Activated CD4-positive, alpha-beta T cell treated with anti-CD3 and anti-CD28 coated beads for 36 hours (primary cell): ENCODE results near the gene CCDC71L. TPM values are rescaled to one million over a fixed set of nuclear protein-coding genes. Genes with fewer than 3 reads are reported as not detected.
A peak's percentile ranks its signal among the peaks of the same experiment; 100 is the strongest.

Experiments
- ATAC-seq: fragments of 200-7000 bp; cut with Tn5 transposase; one replicate; pipeline ENCODE4 v1.10.0; 2021; ENCODE audit warnings: mild to moderate bottlenecking, moderate library complexity
- CTCF ChIA-PET: fragments of 350-600 bp; sonication (Branson Sonifier 250); formaldehyde crosslinking; loops from one replicate; lab custom pipeline; 2021; ENCODE audit warnings: antibody characterized with exemption; lab: Charles Lee
- POLR2A ChIA-PET: fragments of 350-600 bp; sonication (Branson Sonifier 250); formaldehyde crosslinking; loops from one replicate; lab custom pipeline; 2021; ENCODE audit warnings: antibody characterized with exemption, inconsistent platforms; lab: Charles Lee
- DNase-seq: peaks from one replicate; pipeline ENCODE4 v3.0.0-alpha.2; 2020
- H3K27ac Mint-ChIP-seq: one replicate; pipeline ENCODE4 v1.8.0; 2021; ENCODE audit warnings: mixed read lengths
- H3K27me3 Mint-ChIP-seq: one replicate; pipeline ENCODE4 v1.8.0; 2021; ENCODE audit warnings: mixed read lengths
- H3K36me3 Mint-ChIP-seq: one replicate; pipeline ENCODE4 v1.8.0; 2021; ENCODE audit warnings: low read depth, mixed read lengths
- H3K4me1 Mint-ChIP-seq: one replicate; pipeline ENCODE4 v1.8.0; 2021; ENCODE audit warnings: mixed read lengths
- H3K4me3 Mint-ChIP-seq: one replicate; pipeline ENCODE4 v1.8.0; 2021; ENCODE audit warnings: mild to moderate bottlenecking, moderate library complexity, mixed read lengths
- H3K9me3 Mint-ChIP-seq: one replicate; pipeline ENCODE4 v1.8.0; 2021; ENCODE audit warnings: low read depth, mixed read lengths
- intact Hi-C, 2 experiments: fragments of 100-400 bp; cut with DNase I in 1 of 2; cut with micrococcal nuclease in 1 of 2; formaldehyde crosslinking; loops; one replicate each; pipeline versions ENCODE4 v1.14.2 to v1.15.1; 2022 to 2024; cut with DNase I, micrococcal nuclease
- total RNA-seq, 2 experiments: library from RNA; stranded (reverse); gene quantifications; one replicate each; pipeline ENCODE4 v1.2.3, GENCODE V29; 2021

Gene CCDC71L
- total RNA-seq, 2 experiments from 2014 or later: 16.0 to 18.6 TPM

GRCh38 chr7:106658316-106659165, 2.4 kb downstream of the CCDC71L start:
- H3K4me3 Mint-ChIP-seq: peak overlapping the region; percentile 86
- peaks cover 31% of the 10 kb centered on the region for H3K4me1 Mint-ChIP-seq
- CTCF ChIA-PET: interaction anchor here (0.5 to 5.3 kb wide), 25 partner anchors 12 to 544 kb away, joined by 3 to 92 read pairs (median 4); no protein-coding TSS in a partner anchor
- peak overlapping the region; percentile 13 for H3K27ac Mint-ChIP-seq
- POLR2A ChIA-PET: interaction anchor here (1.1 kb wide), 1 partner anchor 313 kb away, joined by 3 read pairs; no protein-coding TSS in a partner anchor
- intact Hi-C loops: loop anchor here (1.0 to 5.0 kb wide), 2 partner anchors 176 to 195 kb away; no protein-coding TSS in a partner anchor
- ATAC-seq: no peak
- H3K9me3 Mint-ChIP-seq: no peaks in the 10 kb centered on the region
- H3K27me3 Mint-ChIP-seq: no peaks in the 10 kb centered on the region
- peaks cover 5% of the 10 kb centered on the region for H3K36me3 Mint-ChIP-seq
- DNase-seq: no peak

- intact Hi-C loops: loop anchor here in 1 of 2 experiments (5.0 kb wide), 1 partner anchor 175 kb away; no protein-coding TSS in a partner anchor
- Mint-ChIP-seq H3K27ac (peak overlapping the region; percentile 37), H3K27me3 (peaks cover 2% of the 10 kb centered on the region), H3K9me3 (no peaks in the 10 kb centered on the region), H3K36me3 (peaks cover 5% of the 10 kb centered on the region), H3K4me1 (peaks cover 31% of the 10 kb centered on the region), H3K4me3 (peak overlapping the region; percentile 23)
- ChIA-PET CTCF (interaction anchor here (0.9 to 5.3 kb wide), 11 partner anchors 13 to 482 kb away, joined by 3 to 92 read pairs (median 6); no protein-coding TSS in a partner anchor), POLR2A (no interaction called here)
- no peak for ATAC-seq
- no peak for DNase-seq
Measured at GRCh38 chr7:106657085-106657991, 3.6 kb downstream of the CCDC71L start.

GRCh38 chr7:106655703-106656498, 5.1 kb downstream of the CCDC71L start:
- Mint-ChIP-seq H3K36me3 (peaks cover 2% of the 10 kb centered on the region), H3K9me3 (no peaks in the 10 kb centered on the region), H3K4me1 (peaks cover 24% of the 10 kb centered on the region), H3K27ac (no peak overlapping the region), H3K4me3 (no peak overlapping the region), H3K27me3 (peaks cover 4% of the 10 kb centered on the region)
- DNase-seq (no peak), ATAC-seq (no peak)
- POLR2A ChIA-PET: no interaction called here
- CTCF ChIA-PET: interaction anchor here (1.1 to 2.9 kb wide), 6 partner anchors 8 to 479 kb away, joined by 3 to 21 read pairs (median 5); no protein-coding TSS in a partner anchor
- intact Hi-C loops: loop anchor here in 1 of 2 experiments (5.0 kb wide), 1 partner anchor 174 kb away; no protein-coding TSS in a partner anchor

- peaks cover 14% of the 10 kb centered on the region for H3K4me1 Mint-ChIP-seq
- CTCF ChIA-PET: interaction anchor here (2.9 kb wide), 1 partner anchor 82 kb away, joined by 21 read pairs; no protein-coding TSS in a partner anchor
- H3K27ac Mint-ChIP-seq: no peak overlapping the region
- intact Hi-C loops: no loop called here
- no peaks in the 10 kb centered on the region for H3K36me3 Mint-ChIP-seq
- no peak overlapping the region for H3K4me3 Mint-ChIP-seq
- H3K9me3 Mint-ChIP-seq: no peaks in the 10 kb centered on the region
- peaks cover 5% of the 10 kb centered on the region for H3K27me3 Mint-ChIP-seq
- ATAC-seq (no peak), DNase-seq (no peak)
- POLR2A ChIA-PET: no interaction called here
Measured at GRCh38 chr7:106653488-106653887, 7.5 kb downstream of the CCDC71L start.

- DNase-seq: no peak
- no peaks in the 10 kb centered on the region for H3K9me3 Mint-ChIP-seq
- peaks cover 9% of the 10 kb centered on the region for H3K4me1 Mint-ChIP-seq
- ATAC-seq: no peak
- POLR2A ChIA-PET: no interaction called here
- no peaks in the 10 kb centered on the region for H3K36me3 Mint-ChIP-seq
- intact Hi-C loops: no loop called here
- CTCF ChIA-PET: interaction anchor here (1.2 kb wide), 1 partner anchor 10 kb away, joined by 3 read pairs; no protein-coding TSS in a partner anchor
- peaks cover 5% of the 10 kb centered on the region for H3K27me3 Mint-ChIP-seq
- no peak overlapping the region for H3K4me3 Mint-ChIP-seq
- no peak overlapping the region for H3K27ac Mint-ChIP-seq
Measured at GRCh38 chr7:106652909-106653308, 8.0 kb downstream of the CCDC71L start.

- Mint-ChIP-seq H3K9me3 (no peaks in the 10 kb centered on the region), H3K4me1 (peaks cover 2% of the 10 kb centered on the region), H3K27ac (no peak overlapping the region), H3K36me3 (no peaks in the 10 kb centered on the region), H3K4me3 (no peak overlapping the region), H3K27me3 (peaks cover 5% of the 10 kb centered on the region)
- CTCF ChIA-PET: interaction anchor here (0.7 to 1.2 kb wide), 3 partner anchors 8 to 11 kb away, joined by 3 to 5 read pairs (median 4); partner anchors contain the start of gene CCDC71L
- POLR2A ChIA-PET: no interaction called here
- ATAC-seq (no peak), DNase-seq (no peak)
- intact Hi-C loops: no loop called here
Measured at GRCh38 chr7:106652092-106652491, 8.9 kb downstream of the CCDC71L start.

- intact Hi-C loops: no loop called here
- no peaks in the 10 kb centered on the region for H3K9me3 Mint-ChIP-seq
- ChIA-PET POLR2A (no interaction called here), CTCF (no interaction called here)
- H3K27me3 Mint-ChIP-seq: peaks cover 2% of the 10 kb centered on the region
- no peaks in the 10 kb centered on the region for H3K36me3 Mint-ChIP-seq
- no peak for ATAC-seq
- H3K4me3 Mint-ChIP-seq: no peak overlapping the region
- no peak for DNase-seq
- H3K4me1 Mint-ChIP-seq: no peaks in the 10 kb centered on the region
- no peak overlapping the region for H3K27ac Mint-ChIP-seq
Measured at GRCh38 chr7:106646256-106646655, 14.7 kb downstream of the CCDC71L start.

GRCh38 chr7:106644999-106645398, 16.0 kb downstream of the CCDC71L start:
- intact Hi-C loops: no loop called here
- no peak overlapping the region for H3K27ac Mint-ChIP-seq
- POLR2A ChIA-PET: no interaction called here
- no peak for ATAC-seq
- no peak for DNase-seq
- CTCF ChIA-PET: interaction anchor here (1.5 kb wide), 2 partner anchors 13 to 102 kb away, joined by 3 to 6 read pairs; no protein-coding TSS in a partner anchor
- no peaks in the 10 kb centered on the region for H3K4me1 Mint-ChIP-seq
- no peak overlapping the region for H3K4me3 Mint-ChIP-seq
- peaks cover 2% of the 10 kb centered on the region for H3K27me3 Mint-ChIP-seq
- no peaks in the 10 kb centered on the region for H3K36me3 Mint-ChIP-seq
- H3K9me3 Mint-ChIP-seq: no peaks in the 10 kb centered on the region

- CTCF ChIA-PET: interaction anchor here (0.8 to 1.5 kb wide), 3 partner anchors 14 to 101 kb away, joined by 3 read pairs; no protein-coding TSS in a partner anchor
- Mint-ChIP-seq H3K4me3 (no peak overlapping the region), H3K4me1 (no peaks in the 10 kb centered on the region), H3K27ac (no peak overlapping the region), H3K36me3 (no peaks in the 10 kb centered on the region), H3K9me3 (no peaks in the 10 kb centered on the region), H3K27me3 (peaks cover 3% of the 10 kb centered on the region)
- DNase-seq (no peak), ATAC-seq (no peak)
- POLR2A ChIA-PET: no interaction called here
- intact Hi-C loops: no loop called here
Measured at GRCh38 chr7:106643216-106644000, 17.6 kb downstream of the CCDC71L start.

GRCh38 chr7:106641416-106641815, 19.5 kb downstream of the CCDC71L start:
- no peak for DNase-seq
- ATAC-seq: no peak
- no peak overlapping the region for H3K4me3 Mint-ChIP-seq
- no peaks in the 10 kb centered on the region for H3K4me1 Mint-ChIP-seq
- H3K36me3 Mint-ChIP-seq: no peaks in the 10 kb centered on the region
- intact Hi-C loops: no loop called here
- CTCF ChIA-PET: interaction anchor here (0.6 to 1.5 kb wide), 5 partner anchors 11 to 121 kb away, joined by 3 to 5 read pairs (median 3); no protein-coding TSS in a partner anchor
- POLR2A ChIA-PET: no interaction called here
- H3K27ac Mint-ChIP-seq: no peak overlapping the region
- H3K9me3 Mint-ChIP-seq: no peaks in the 10 kb centered on the region
- H3K27me3 Mint-ChIP-seq: peaks cover 3% of the 10 kb centered on the region
